ENCODE data around the gene IL36B. TPM values are rescaled to one million over a fixed set of nuclear protein-coding genes. Genes with fewer than 3 reads are reported as not detected.

IL36B gene
- total RNA-seq, 1 donor from 2014 or later, result not detected

DNA sequence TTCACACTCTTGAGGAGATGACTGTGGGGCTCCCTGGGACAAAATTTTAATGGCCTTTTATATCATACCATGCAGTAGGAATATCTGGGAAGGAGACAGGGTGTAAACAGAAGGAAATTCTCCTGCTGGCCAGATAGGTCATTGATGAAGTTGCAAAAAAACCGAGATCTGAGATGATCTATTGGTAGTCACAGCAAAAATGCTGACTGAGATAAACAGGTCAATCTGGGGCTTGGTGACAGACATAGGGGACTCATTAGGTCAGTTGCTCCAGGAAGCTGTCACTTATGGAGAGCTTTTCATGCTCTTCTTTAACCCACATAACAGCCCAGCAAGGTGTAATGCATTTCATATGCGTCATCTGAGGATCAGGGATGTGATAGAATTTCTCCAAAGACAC lies 50.0 kb downstream of the IL36B start:
- peaks cover 13% of the 10 kb centered on the region for H3K36me3 Mint-ChIP-seq (ENCODE audit: low read depth)
- H3K4me1 Mint-ChIP-seq, result peaks cover under 1% of the 10 kb centered on the region
- DNase-seq, result peak; percentile 41
- H3K4me3 Mint-ChIP-seq, result no peak overlapping the region
- no peak overlapping the region for H3K27ac Mint-ChIP-seq
- intact Hi-C loops (cut with micrococcal nuclease), result no loop called here
- peaks cover 2% of the 10 kb centered on the region for H3K27me3 Mint-ChIP-seq
- peaks cover 31% of the 10 kb centered on the region for H3K9me3 Mint-ChIP-seq

- no peak overlapping the region for H3K27ac Mint-ChIP-seq
- peaks cover 31% of the 10 kb centered on the region for H3K9me3 Mint-ChIP-seq
- intact Hi-C loops (cut with micrococcal nuclease), result no loop called here
- H3K27me3 Mint-ChIP-seq, result peaks cover 2% of the 10 kb centered on the region
- H3K4me3 Mint-ChIP-seq, result no peak overlapping the region
- DNase-seq, result no peak
- peaks cover 21% of the 10 kb centered on the region for H3K4me1 Mint-ChIP-seq
- H3K36me3 Mint-ChIP-seq (ENCODE audit: low read depth), result peaks cover 13% of the 10 kb centered on the region
Measured at GRCh38 chr2:113000436-113000835, 52.2 kb downstream of the IL36B start.

- peak overlapping the region; percentile 68 for H3K4me3 Mint-ChIP-seq
- peaks cover 28% of the 10 kb centered on the region for H3K4me1 Mint-ChIP-seq
- intact Hi-C loops (cut with micrococcal nuclease), result loop anchor here (5.0 kb wide), 1 partner anchor 80 kb away; no protein-coding TSS in a partner anchor
- H3K27ac Mint-ChIP-seq, result peak overlapping the region; percentile 84
- no peak for DNase-seq
- H3K27me3 Mint-ChIP-seq, result peaks cover 7% of the 10 kb centered on the region
- peaks cover 18% of the 10 kb centered on the region for H3K36me3 Mint-ChIP-seq (ENCODE audit: low read depth)
- H3K9me3 Mint-ChIP-seq, result peaks cover 37% of the 10 kb centered on the region
Measured at GRCh38 chr2:112997151-112997550, 55.5 kb downstream of the IL36B start.

- Mint-ChIP-seq H3K36me3 (ENCODE audit: low read depth) (peaks cover 22% of the 10 kb centered on the region), H3K4me1 (peaks cover 28% of the 10 kb centered on the region), H3K9me3 (peaks cover 38% of the 10 kb centered on the region), H3K4me3 (peak overlapping the region; percentile 68), H3K27ac (peak overlapping the region; percentile 84), H3K27me3 (peaks cover 5% of the 10 kb centered on the region)
- intact Hi-C loops (cut with micrococcal nuclease), result loop anchor here (5.0 kb wide), 1 partner anchor 79 kb away; no protein-coding TSS in a partner anchor
- peak; percentile 95 for DNase-seq
Measured at GRCh38 chr2:112996635-112997034, 56.0 kb downstream of the IL36B start.

DNA sequence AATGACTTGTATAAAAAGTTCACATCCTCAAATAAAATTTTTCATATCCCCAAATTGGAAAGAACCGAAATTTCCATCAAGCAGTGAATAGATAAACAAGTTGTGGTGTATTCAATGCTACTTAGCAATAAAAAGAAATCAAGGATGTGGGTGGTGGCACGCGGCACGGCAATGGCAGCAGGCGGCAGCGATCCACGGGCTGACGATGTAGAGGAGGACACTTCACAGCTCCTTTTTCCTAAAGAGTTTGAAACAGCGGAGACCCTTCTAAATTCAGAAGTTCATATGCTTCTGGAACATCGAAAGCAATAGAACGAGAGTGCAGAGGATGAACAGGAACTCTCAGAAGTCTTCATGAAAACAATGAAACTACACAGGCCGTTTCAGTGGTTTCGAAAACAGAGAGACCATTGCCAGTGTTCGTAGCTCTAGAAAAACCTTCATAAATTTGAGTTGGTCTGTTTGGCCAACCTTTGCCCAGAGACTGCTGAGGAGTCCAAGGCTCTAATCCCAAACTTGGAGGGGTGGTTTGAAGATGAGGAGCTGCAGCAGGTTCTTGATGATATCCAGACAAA lies 57.2 kb downstream of the IL36B start:
- DNase-seq, result peak; percentile 78
- intact Hi-C loops (cut with micrococcal nuclease), result loop anchor here (5.0 kb wide), 1 partner anchor 78 kb away; no protein-coding TSS in a partner anchor
- H3K9me3 Mint-ChIP-seq, result peaks cover 27% of the 10 kb centered on the region

DNA sequence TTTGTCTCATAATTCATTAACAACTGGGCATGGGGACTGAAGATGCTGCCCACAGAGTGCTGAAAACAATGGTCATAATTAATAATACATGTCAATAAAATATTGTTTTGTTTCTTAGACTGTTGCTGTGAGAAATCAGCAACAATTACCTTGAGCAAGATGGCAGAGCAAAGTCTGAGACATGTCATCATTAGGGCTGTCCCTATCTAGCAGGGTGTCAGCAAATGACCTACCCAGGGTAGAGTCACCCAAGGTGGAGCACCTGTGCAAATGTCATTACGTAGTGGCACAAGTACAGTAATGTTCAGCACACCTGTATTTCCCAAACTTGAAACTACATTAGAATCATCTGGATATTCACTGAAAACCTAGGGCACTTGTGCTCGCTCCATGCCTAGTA lies 58.0 kb downstream of the IL36B start:
- DNase-seq, result peak; percentile 53
- intact Hi-C loops (cut with micrococcal nuclease), result loop anchor here (5.0 kb wide), 1 partner anchor 77 kb away; no protein-coding TSS in a partner anchor
- peaks cover 5% of the 10 kb centered on the region for H3K27me3 Mint-ChIP-seq
- H3K9me3 Mint-ChIP-seq, result peaks cover 30% of the 10 kb centered on the region
- no peak overlapping the region for H3K4me3 Mint-ChIP-seq
- peaks cover 28% of the 10 kb centered on the region for H3K4me1 Mint-ChIP-seq
- peaks cover 20% of the 10 kb centered on the region for H3K36me3 Mint-ChIP-seq (ENCODE audit: low read depth)
- no peak overlapping the region for H3K27ac Mint-ChIP-seq

More for the DNA sequence above, 57.2 kb downstream of the IL36B start:
- Mint-ChIP-seq H3K27ac (peak overlapping the region; percentile 80), H3K4me1 (peaks cover 28% of the 10 kb centered on the region), H3K36me3 (ENCODE audit: low read depth) (peaks cover 16% of the 10 kb centered on the region), H3K4me3 (peak overlapping the region; percentile 73), H3K27me3 (peaks cover 5% of the 10 kb centered on the region)

GRCh38 chr2:112993831-112994230 lies 58.8 kb downstream of the IL36B start:
- peaks cover 16% of the 10 kb centered on the region for H3K36me3 Mint-ChIP-seq (ENCODE audit: low read depth)
- peaks cover 22% of the 10 kb centered on the region for H3K9me3 Mint-ChIP-seq
- H3K27me3 Mint-ChIP-seq, result peaks cover 5% of the 10 kb centered on the region
- H3K4me3 Mint-ChIP-seq, result no peak overlapping the region
- no peak for DNase-seq
- H3K4me1 Mint-ChIP-seq, result peaks cover 28% of the 10 kb centered on the region
- intact Hi-C loops (cut with micrococcal nuclease), result no loop called here
- no peak overlapping the region for H3K27ac Mint-ChIP-seq

GRCh38 chr2:112989611-112990010 lies 63.1 kb downstream of the IL36B start:
- no peak overlapping the region for H3K27ac Mint-ChIP-seq
- peaks cover 15% of the 10 kb centered on the region for H3K4me1 Mint-ChIP-seq
- DNase-seq, result no peak

DNA sequence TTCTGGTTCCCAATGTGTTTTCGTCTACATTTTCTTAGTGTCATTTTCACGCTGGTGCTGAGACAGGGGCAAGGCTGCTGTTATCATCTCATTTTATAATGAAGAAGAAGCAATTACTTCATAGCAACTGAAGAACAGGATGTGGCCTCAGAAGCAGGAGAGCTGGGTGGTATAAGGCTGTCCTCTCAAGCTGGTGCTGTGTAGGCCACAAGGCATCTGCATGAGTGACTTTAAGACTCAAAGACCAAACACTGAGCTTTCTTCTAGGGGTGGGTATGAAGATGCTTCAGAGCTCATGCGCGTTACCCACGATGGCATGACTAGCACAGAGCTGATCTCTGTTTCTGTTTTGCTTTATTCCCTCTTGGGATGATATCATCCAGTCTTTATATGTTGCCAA lies 67.6 kb downstream of the IL36B start:
- intact Hi-C loops (cut with micrococcal nuclease), result no loop called here
- H3K36me3 Mint-ChIP-seq (ENCODE audit: low read depth), result peaks cover 8% of the 10 kb centered on the region

More at GRCh38 chr2:112989611-112990010, 63.1 kb downstream of the IL36B start:
- Mint-ChIP-seq H3K36me3 (ENCODE audit: low read depth) (peaks cover 17% of the 10 kb centered on the region), H3K4me3 (no peak overlapping the region), H3K9me3 (peaks cover 28% of the 10 kb centered on the region), H3K27me3 (peaks cover 5% of the 10 kb centered on the region)
- intact Hi-C loops (cut with micrococcal nuclease), result no loop called here

GRCh38 chr2:112980537-112980936 lies 72.1 kb downstream of the IL36B start:
- H3K4me3 Mint-ChIP-seq, result no peak overlapping the region
- peaks cover 26% of the 10 kb centered on the region for H3K4me1 Mint-ChIP-seq
- H3K27ac Mint-ChIP-seq, result peak overlapping the region; percentile 16
- peaks cover 5% of the 10 kb centered on the region for H3K9me3 Mint-ChIP-seq
- H3K36me3 Mint-ChIP-seq (ENCODE audit: low read depth), result no peaks in the 10 kb centered on the region
- peaks cover 5% of the 10 kb centered on the region for H3K27me3 Mint-ChIP-seq
- peak; percentile 54 for DNase-seq
- intact Hi-C loops (cut with micrococcal nuclease), result no loop called here

More for the DNA sequence above, 67.6 kb downstream of the IL36B start:
- peak; percentile 83 for DNase-seq
- no peaks in the 10 kb centered on the region for H3K27me3 Mint-ChIP-seq
- H3K9me3 Mint-ChIP-seq, result peaks cover 14% of the 10 kb centered on the region
- peak overlapping the region; percentile 3 for H3K4me3 Mint-ChIP-seq
- H3K4me1 Mint-ChIP-seq, result peaks cover 22% of the 10 kb centered on the region
- peak overlapping the region; percentile 39 for H3K27ac Mint-ChIP-seq

GRCh38 chr2:112979731-112980130 lies 72.9 kb downstream of the IL36B start:
- H3K4me1 Mint-ChIP-seq, result peaks cover 20% of the 10 kb centered on the region
- no peak overlapping the region for H3K27ac Mint-ChIP-seq
- peaks cover 5% of the 10 kb centered on the region for H3K9me3 Mint-ChIP-seq
- no peak overlapping the region for H3K4me3 Mint-ChIP-seq
- intact Hi-C loops (cut with micrococcal nuclease), result no loop called here
- H3K27me3 Mint-ChIP-seq, result peaks cover 8% of the 10 kb centered on the region
- peak; percentile 45 for DNase-seq
- H3K36me3 Mint-ChIP-seq (ENCODE audit: low read depth), result no peaks in the 10 kb centered on the region

GRCh38 chr2:112977559-112978056 lies 75.1 kb downstream of the IL36B start, which contains the start of gene IL36G:
TSS of gene IL36G (plus strand) at chr2:112978006. CDS start at chr2:112978639, 633 bp downstream.
- H3K9me3 Mint-ChIP-seq, result peaks cover 5% of the 10 kb centered on the region
- peaks cover 12% of the 10 kb centered on the region for H3K27me3 Mint-ChIP-seq
- H3K4me3 Mint-ChIP-seq, result no peak within 1 kb of the TSS
- no peaks in the 10 kb centered on the region for H3K36me3 Mint-ChIP-seq (ENCODE audit: low read depth)
- no peak within 1 kb of the TSS for H3K27ac Mint-ChIP-seq
- peaks cover 16% of the 10 kb centered on the region for H3K4me1 Mint-ChIP-seq
- intact Hi-C loops (cut with micrococcal nuclease), result no loop called here
- DNase-seq, result peak; percentile 43

Measured in activated CD4-positive, alpha-beta T cell treated with anti-CD3 and anti-CD28 coated beads, Interleukin-2, amount 10 ng/mL, durations not matched to agents 24 days and 14 days (primary cell).